SU-DHL-6 (cell line): ENCODE data around the gene SPECC1.

Experiments used
- H2AFZ ChIP-seq: fragments of 200-600 bp; sonication (generic); 2 replicates; pipeline ENCODE4 v1.6.1; 2014; ENCODE audit warnings: low read depth, mild to moderate bottlenecking, moderate library complexity, mixed read lengths, antibody characterized with exemption, low read length; ENCODE audit not compliant: severe bottlenecking
- H3F3A ChIP-seq: fragments of 200-600 bp; shearing (Covaris generic); 2 replicates; pipeline ENCODE4 v1.6.0; 2016; ENCODE audit warnings: antibody characterized with exemption, mild to moderate bottlenecking; ENCODE audit not compliant: insufficient read depth
- H3K27ac ChIP-seq: fragments of 200-600 bp; sonication (generic); 2 replicates; pipeline ENCODE4 v1.5.1; 2016; ENCODE audit warnings: low read depth, mild to moderate bottlenecking, low read length, moderate library complexity, mixed read lengths
- H3K27me3 ChIP-seq: fragments of 200-600 bp; sonication (generic), shearing (Covaris generic); 2 replicates; pipeline ENCODE4 v1.6.0; 2014; ENCODE audit warnings: mild to moderate bottlenecking, low read length
- H3K36me3 ChIP-seq: fragments of 200-600 bp; sonication (generic); 2 replicates; pipeline ENCODE4 v1.6.1; 2014; ENCODE audit warnings: mild to moderate bottlenecking, low read length, mixed read lengths
- H3K4me2 ChIP-seq: fragments of 300-600, 200-600 bp; shearing (Covaris generic), sonication (generic); 2 replicates; pipeline ENCODE4 v1.6.0; 2014; ENCODE audit warnings: low read length, low read depth, mild to moderate bottlenecking; ENCODE audit not compliant: poor library complexity, severe bottlenecking
- H3K4me3 ChIP-seq: fragments of 200-600 bp; sonication (generic); 2 replicates; pipeline ENCODE4 v1.5.1; 2014; ENCODE audit warnings: antibody characterized with exemption, low read length, mild to moderate bottlenecking, mixed read lengths; ENCODE audit not compliant: insufficient read depth, poor library complexity, severe bottlenecking
- H3K79me2 ChIP-seq: fragments of 200-600 bp; sonication (generic); 2 replicates; pipeline ENCODE4 v1.6.1; 2014; ENCODE audit warnings: mild to moderate bottlenecking, low read length, moderate library complexity; ENCODE audit not compliant: insufficient read depth
- H3K9ac ChIP-seq: fragments of 200-600 bp; sonication (generic); 2 replicates; pipeline ENCODE4 v1.7.0; 2014; ENCODE audit warnings: mild to moderate bottlenecking, low read length
- H3K9me2 ChIP-seq: fragments of 200-600 bp; sonication (generic); replicated peaks from 2 replicates; pipeline ENCODE4 v1.6.1; 2014; ENCODE audit warnings: low read length; ENCODE audit not compliant: insufficient read depth
- H3K9me3 ChIP-seq: fragments of 200-600 bp; sonication (generic); 2 replicates; pipeline ENCODE4 v1.6.1; 2014; ENCODE audit warnings: low read length, mixed read lengths; ENCODE audit not compliant: insufficient read depth
- H4K20me1 ChIP-seq: fragments of 200-600 bp; sonication (generic); 2 replicates; pipeline ENCODE4 v1.6.1; 2014; ENCODE audit warnings: low read depth, mild to moderate bottlenecking, antibody characterized with exemption, low read length, moderate library complexity, mixed read lengths
- CTCF ChIP-seq: fragments of 200-600 bp; sonication (generic); IDR thresholded peaks from one replicate; pipeline ENCODE4 v1.5.1; 2017; ENCODE audit warnings: antibody characterized with exemption, mild to moderate bottlenecking, low read length, moderate library complexity; ENCODE audit not compliant: insufficient read depth, poor library complexity, severe bottlenecking
- EZH2phosphoT487 ChIP-seq: fragments of 200-600 bp; sonication (generic), shearing (Covaris generic); conservative IDR thresholded peaks from 2 replicates; pipeline ENCODE4 v1.6.1; 2018; ENCODE audit warnings: mild to moderate bottlenecking, antibody characterized with exemption, low read length, moderate library complexity, mixed read lengths

The SPECC1 gene

DNA sequence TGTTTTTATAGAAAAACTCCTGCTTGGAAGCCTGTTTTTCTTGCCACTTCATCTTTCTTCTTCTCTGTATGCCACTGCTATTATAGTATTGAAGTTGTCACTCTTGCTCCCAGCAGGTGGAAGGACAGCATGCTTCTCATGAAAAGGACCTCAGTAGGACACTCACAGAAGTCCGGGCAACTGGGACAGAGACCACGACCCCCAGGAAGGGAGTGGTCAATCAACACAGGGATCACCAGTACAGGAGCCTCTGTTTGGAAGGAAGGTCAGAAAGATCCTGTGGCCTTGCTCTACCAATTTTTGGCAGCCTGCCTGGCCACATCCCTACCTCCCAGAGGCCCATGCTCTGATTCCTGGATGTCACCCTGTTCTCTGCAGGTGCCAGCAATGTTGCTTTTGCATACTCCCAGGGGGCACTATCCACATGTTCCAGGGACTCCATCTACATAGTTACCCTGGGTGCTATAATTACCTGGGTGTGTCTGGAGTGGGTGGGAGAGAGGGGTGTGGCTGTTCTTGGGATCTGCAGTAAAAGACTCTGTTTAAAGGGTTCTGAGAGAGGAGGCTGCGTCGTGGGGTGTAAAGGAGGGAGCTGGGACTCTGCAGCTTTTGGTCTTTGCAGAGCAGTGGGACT is 17.8 kb upstream of the SPECC1 start:
- no peaks in the 10 kb centered on the region for H4K20me1 ChIP-seq
- H3K9me3 ChIP-seq = no peaks in the 10 kb centered on the region
- no peak overlapping the region for H2AFZ ChIP-seq
- H3K4me2 ChIP-seq = no peak overlapping the region
- no peaks in the 10 kb centered on the region for H3K27me3 ChIP-seq
- no peak overlapping the region for H3K9ac ChIP-seq
- H3K27ac ChIP-seq = no peak overlapping the region
- H3K36me3 ChIP-seq = no peaks in the 10 kb centered on the region
- no peaks in the 10 kb centered on the region for H3K79me2 ChIP-seq
- no peak overlapping the region for H3K4me3 ChIP-seq
- TF ChIP-seq CTCF (no peak), EZH2phosphoT487 (no peak)
- no peaks in the 10 kb centered on the region for H3F3A ChIP-seq
- H3K9me2 ChIP-seq = no peaks in the 10 kb centered on the region

GRCh38 chr17:19992803-19993713 is 16.1 kb upstream of the SPECC1 start:
- Histone ChIP-seq H3K9me3 (no peaks in the 10 kb centered on the region), H3K4me2 (no peak overlapping the region), H3K4me3 (no peak overlapping the region), H3K9ac (no peak overlapping the region), H2AFZ (no peak overlapping the region), H3K9me2 (no peaks in the 10 kb centered on the region), H3K27me3 (no peaks in the 10 kb centered on the region), H3K27ac (no peak overlapping the region), H3F3A (no peaks in the 10 kb centered on the region), H3K36me3 (no peaks in the 10 kb centered on the region), H3K79me2 (no peaks in the 10 kb centered on the region), H4K20me1 (no peaks in the 10 kb centered on the region)
- no peak for TF ChIP-seq EZH2phosphoT487
- TF ChIP-seq CTCF = peak; percentile 59

DNA sequence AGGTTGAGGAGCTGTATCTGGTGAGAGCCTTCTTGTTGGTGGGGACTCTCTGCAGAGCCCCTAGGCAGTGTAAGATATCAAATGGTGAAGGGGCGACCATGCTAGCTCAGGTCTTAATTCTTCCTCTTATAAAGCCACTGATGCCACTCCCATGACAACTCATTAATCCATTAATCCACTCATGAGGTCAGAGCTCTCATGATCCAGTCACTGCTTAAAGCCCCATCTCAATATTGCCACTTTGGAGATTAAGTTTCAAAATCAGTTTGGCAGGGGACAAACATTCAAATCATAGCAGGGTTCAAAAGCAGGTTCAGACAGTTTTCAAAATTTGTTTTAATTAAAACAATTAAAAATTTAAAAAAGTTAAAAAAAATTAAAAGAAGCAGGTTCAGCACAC is 13.1 kb upstream of the SPECC1 start:
- Histone ChIP-seq H3F3A (no peaks in the 10 kb centered on the region), H3K79me2 (no peaks in the 10 kb centered on the region), H3K36me3 (no peaks in the 10 kb centered on the region), H3K27ac (no peak overlapping the region), H3K9me3 (no peaks in the 10 kb centered on the region), H2AFZ (no peak overlapping the region), H3K4me2 (no peak overlapping the region), H4K20me1 (no peaks in the 10 kb centered on the region), H3K27me3 (no peaks in the 10 kb centered on the region), H3K9me2 (no peaks in the 10 kb centered on the region), H3K4me3 (no peak overlapping the region), H3K9ac (no peak overlapping the region)
- no peak for TF ChIP-seq CTCF
- TF ChIP-seq EZH2phosphoT487 = no peak
